ENCODE data around the gene CNTNAP2. TPM values are rescaled to one million over a fixed set of nuclear protein-coding genes. Genes with fewer than 3 reads are reported as not detected.

Gene CNTNAP2
- total RNA-seq, 1 donor from 2014 or later = 0.49 TPM

- DNase-seq (ENCODE audit: low spot score) (no peak), ATAC-seq (peak; percentile 56)
- intact Hi-C loops (cut with DNase I) = no loop called here
These were observed 1794.6 kb downstream of the CNTNAP2 start for GRCh38 chr7:147911201-147911601.

DNA sequence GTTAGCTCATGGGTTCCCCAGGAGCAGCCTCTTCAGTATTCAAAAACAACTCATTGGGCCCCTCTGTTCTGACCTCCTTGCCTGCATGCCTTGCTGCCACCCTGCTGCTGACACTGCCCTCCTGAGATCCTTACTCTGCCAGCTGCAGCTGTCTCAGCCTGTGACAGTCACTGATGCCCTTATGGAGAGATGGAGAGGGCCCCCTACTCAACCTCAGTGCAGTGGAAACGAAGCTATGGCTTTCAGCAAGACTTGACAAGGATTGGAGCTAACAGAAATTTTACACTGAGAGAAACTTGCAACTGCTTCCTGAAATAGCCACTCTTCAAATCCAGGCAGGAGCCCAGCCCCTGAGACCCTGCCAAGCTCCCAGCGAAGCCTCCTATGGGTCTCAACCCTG lies 1795.7 kb downstream of the CNTNAP2 start:
- DNase-seq (ENCODE audit: low spot score) (no peak), ATAC-seq (no peak)
- intact Hi-C loops (cut with DNase I) = no loop called here

GRCh38 chr7:147912946-147913638 lies 1796.5 kb downstream of the CNTNAP2 start:
- no peak for ATAC-seq
- no peak for DNase-seq (ENCODE audit: low spot score)
- intact Hi-C loops (cut with DNase I) = no loop called here

DNA sequence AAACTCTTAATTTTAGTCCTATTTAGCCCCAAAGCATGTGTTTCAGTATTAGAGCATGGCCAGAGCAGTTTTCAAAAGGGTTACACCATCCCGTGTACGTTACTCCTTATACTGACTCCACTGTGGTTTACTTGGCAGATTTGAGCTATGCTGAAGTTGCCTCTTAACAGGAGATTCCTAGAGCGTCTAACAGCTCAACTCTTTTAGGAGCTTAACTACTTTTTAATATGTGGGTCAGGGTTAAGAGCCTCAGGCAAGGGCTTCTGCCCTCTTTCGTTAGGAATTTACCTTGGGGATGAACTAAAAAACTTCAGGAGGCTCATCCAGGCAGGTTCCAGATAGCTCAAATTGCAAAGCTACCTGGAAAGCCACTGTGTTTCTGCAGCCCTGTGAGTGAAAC lies 1799.2 kb downstream of the CNTNAP2 start:
- ATAC-seq (peak; percentile 64), DNase-seq (ENCODE audit: low spot score) (no peak)
- intact Hi-C loops (cut with DNase I) = loop anchor here (1.0 kb wide), 1 partner anchor 41 kb away; no protein-coding TSS in a partner anchor

DNA sequence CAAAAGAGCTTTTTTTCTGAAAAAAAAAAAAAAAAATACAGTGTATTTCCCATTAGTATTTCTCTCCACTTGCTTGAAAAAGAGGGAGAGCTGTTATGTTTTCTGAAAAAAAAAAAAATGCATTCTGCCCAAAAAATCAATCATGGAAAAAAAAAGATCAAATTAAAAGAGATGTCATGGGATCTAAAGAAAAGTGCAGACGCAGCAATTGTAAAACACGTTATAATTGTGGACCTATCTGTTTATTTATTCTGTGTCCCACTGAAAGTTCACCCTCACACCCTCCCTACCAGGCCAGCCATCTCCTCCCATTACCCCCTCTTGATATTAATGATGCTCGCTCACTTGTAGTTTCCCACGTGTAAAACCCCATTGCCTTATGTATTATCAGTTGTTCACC lies 1800.0 kb downstream of the CNTNAP2 start:
- intact Hi-C loops (cut with DNase I) = loop anchor here (1.0 kb wide), 1 partner anchor 40 kb away; no protein-coding TSS in a partner anchor
- ATAC-seq (no peak), DNase-seq (ENCODE audit: low spot score) (no peak)

GRCh38 chr7:147923841-147924240 lies 1807.2 kb downstream of the CNTNAP2 start:
- intact Hi-C loops (cut with DNase I) = no loop called here
- DNase-seq (ENCODE audit: low spot score) (no peak), ATAC-seq (no peak)

- no peak for ATAC-seq
- intact Hi-C loops (cut with DNase I) = no loop called here
These were observed 1820.8 kb downstream of the CNTNAP2 start for GRCh38 chr7:147937428-147937827.

GRCh38 chr7:147941381-147941780 lies 1824.8 kb downstream of the CNTNAP2 start:
- ATAC-seq (no peak), DNase-seq (ENCODE audit: low spot score) (no peak)
- intact Hi-C loops (cut with DNase I) = no loop called here

More at GRCh38 chr7:147937428-147937827, 1820.8 kb downstream of the CNTNAP2 start:
- DNase-seq (ENCODE audit: low spot score) = no peak

- ATAC-seq (no peak), DNase-seq (ENCODE audit: low spot score) (no peak)
- intact Hi-C loops (cut with DNase I) = no loop called here
These were observed 1827.7 kb downstream of the CNTNAP2 start for GRCh38 chr7:147944321-147944720.

- intact Hi-C loops (cut with DNase I) = no loop called here
- ATAC-seq = no peak
- no peak for DNase-seq (ENCODE audit: low spot score)
These were observed 1836.3 kb downstream of the CNTNAP2 start for GRCh38 chr7:147952918-147953317.

GRCh38 chr7:147968046-147968610 lies 1851.5 kb downstream of the CNTNAP2 start:
- intact Hi-C loops (cut with DNase I) = no loop called here
- ATAC-seq (no peak), DNase-seq (ENCODE audit: low spot score) (no peak)

DNA sequence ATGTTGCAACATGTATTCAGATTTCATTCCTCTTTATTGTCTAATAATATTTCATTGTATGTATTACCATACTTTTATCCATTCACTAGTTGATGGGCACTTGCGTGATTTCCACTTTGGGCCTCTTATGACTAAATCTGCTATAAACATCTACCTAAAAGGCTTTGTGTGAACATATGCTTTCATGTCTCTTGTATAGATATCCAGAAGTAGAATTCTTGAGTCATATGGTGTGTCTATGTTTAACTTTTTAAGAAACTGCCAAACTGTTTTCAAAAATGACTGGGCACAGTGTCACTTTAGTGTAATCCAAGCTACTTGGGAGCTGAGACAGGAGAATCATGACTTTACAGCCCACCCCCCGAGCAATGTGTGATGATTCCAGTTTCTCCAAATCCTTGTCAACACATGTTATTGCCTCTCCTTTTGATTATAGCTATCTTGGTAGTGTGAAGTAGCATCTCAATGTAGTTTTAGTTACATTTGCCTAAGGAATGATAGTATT lies 1855.1 kb downstream of the CNTNAP2 start:
- intact Hi-C loops (cut with DNase I) = no loop called here
- no peak for ATAC-seq
- DNase-seq (ENCODE audit: low spot score) = no peak

GRCh38 chr7:147978201-147978600 lies 1861.6 kb downstream of the CNTNAP2 start:
- intact Hi-C loops (cut with DNase I) = no loop called here
- ATAC-seq (no peak), DNase-seq (ENCODE audit: low spot score) (no peak)

- intact Hi-C loops (cut with DNase I) = no loop called here
- ATAC-seq (no peak), DNase-seq (ENCODE audit: low spot score) (no peak)
These were observed 1862.0 kb downstream of the CNTNAP2 start for GRCh38 chr7:147978651-147979050.

DNA sequence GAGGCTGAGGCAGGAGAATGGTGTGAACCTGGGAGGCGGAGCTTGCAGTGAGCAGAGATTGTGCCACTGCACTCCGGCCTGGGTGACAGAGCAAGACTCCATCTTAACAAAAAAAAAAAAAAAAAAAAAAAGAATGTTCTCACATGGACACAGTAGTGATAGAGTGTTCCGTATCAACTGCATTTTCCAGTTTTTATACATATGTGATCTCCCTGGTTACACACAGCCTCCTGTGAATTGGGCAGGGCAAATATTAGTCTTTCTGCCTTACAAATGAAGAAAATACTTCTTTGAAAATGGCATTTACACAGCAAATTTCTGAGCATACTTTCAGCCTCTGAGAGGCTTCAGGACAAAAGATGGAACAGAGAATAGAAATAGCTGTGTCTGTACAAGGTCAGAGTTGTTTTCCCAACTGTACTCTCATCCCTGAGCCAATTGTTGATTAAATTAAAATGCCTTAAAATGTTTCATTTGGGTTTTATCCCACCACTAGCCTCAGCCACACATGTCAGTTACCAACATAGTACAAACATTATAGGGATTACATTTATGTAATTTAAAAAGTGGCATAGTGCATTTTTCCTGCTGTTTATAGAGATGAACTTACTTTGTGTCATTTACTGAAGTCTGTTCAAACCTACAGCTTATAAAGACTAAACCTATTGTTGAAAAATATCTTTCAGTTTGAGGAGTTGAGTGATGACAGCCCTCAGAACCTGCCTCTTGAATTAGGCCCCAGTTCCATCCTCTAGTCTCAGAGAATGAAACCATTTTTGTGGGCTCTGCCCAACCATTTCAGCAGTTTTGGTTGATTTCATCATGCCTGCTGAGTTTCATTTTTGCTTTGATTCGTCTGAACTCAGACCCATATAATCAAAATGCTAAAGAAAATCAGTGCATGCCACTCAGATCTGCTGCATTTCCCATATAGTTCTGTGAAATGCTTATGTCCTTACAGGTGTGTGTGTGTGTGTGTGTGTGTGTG lies 1864.5 kb downstream of the CNTNAP2 start:
- DNase-seq (ENCODE audit: low spot score) = no peak
- intact Hi-C loops (cut with DNase I) = no loop called here
- ATAC-seq = no peak

GRCh38 chr7:147982307-147982706 lies 1865.7 kb downstream of the CNTNAP2 start:
- ATAC-seq (no peak), DNase-seq (ENCODE audit: low spot score) (no peak)
- intact Hi-C loops (cut with DNase I) = no loop called here

DNA sequence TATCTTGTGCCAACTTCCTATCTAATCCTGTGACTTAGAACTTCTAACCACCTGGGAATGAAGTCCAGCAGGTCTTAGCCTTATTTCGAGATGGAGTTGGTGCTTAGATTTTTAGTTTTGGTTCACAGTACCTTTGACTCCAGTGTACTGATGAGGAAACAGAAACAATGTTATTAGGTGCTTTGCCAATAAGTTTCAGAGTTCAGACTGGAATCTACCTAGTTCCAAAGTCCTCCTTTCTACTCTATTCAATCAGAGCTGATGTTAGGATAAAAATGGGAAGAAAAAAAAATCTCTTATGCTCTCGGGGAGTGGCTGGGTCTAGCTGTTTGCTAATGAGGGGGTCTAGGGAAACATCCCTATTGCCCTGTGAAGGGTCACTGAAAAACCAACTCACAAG lies 1867.7 kb downstream of the CNTNAP2 start:
- intact Hi-C loops (cut with DNase I) = no loop called here
- ATAC-seq (no peak), DNase-seq (ENCODE audit: low spot score) (no peak)

- intact Hi-C loops (cut with DNase I) = no loop called here
- DNase-seq (ENCODE audit: low spot score) = no peak
- no peak for ATAC-seq
These were observed 1873.5 kb downstream of the CNTNAP2 start for GRCh38 chr7:147990079-147990478.

DNA sequence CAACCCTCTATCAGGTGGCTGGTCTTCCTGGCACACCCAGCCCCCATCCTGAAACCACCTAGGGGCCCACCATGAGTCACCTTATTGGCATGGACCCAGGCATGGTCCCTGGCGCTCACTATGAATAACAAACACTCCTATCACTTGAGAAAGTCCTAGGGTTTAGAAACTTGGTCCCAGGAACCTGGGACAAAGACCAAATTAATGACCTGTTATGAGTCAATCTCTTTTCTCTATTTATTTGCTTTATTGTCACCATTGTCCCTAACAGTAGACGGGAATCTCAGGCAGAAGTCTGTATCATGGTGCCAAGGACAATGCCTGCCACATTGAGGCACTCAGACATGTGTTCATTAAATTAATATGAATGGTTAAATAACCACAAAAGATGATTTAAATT lies 1874.3 kb downstream of the CNTNAP2 start:
- no peak for DNase-seq (ENCODE audit: low spot score)
- intact Hi-C loops (cut with DNase I) = no loop called here
- no peak for ATAC-seq

- intact Hi-C loops (cut with DNase I) = no loop called here
- ATAC-seq (no peak), DNase-seq (ENCODE audit: low spot score) (no peak)
These were observed 1876.1 kb downstream of the CNTNAP2 start for GRCh38 chr7:147992698-147993097.

Data from sciatic nerve (tissue), 2 donors.